Measurements from ENCODE around the gene C1orf159. TPM values are rescaled to one million over a fixed set of nuclear protein-coding genes. Genes with fewer than 3 reads are reported as not detected.
A peak's percentile ranks its signal among the peaks of the same experiment; 100 is the strongest.

The C1orf159 gene
- total RNA-seq (2014; rRNA removed; shearing (Covaris generic)) = 29.3 and 32.0 TPM in 2 replicates

DNA sequence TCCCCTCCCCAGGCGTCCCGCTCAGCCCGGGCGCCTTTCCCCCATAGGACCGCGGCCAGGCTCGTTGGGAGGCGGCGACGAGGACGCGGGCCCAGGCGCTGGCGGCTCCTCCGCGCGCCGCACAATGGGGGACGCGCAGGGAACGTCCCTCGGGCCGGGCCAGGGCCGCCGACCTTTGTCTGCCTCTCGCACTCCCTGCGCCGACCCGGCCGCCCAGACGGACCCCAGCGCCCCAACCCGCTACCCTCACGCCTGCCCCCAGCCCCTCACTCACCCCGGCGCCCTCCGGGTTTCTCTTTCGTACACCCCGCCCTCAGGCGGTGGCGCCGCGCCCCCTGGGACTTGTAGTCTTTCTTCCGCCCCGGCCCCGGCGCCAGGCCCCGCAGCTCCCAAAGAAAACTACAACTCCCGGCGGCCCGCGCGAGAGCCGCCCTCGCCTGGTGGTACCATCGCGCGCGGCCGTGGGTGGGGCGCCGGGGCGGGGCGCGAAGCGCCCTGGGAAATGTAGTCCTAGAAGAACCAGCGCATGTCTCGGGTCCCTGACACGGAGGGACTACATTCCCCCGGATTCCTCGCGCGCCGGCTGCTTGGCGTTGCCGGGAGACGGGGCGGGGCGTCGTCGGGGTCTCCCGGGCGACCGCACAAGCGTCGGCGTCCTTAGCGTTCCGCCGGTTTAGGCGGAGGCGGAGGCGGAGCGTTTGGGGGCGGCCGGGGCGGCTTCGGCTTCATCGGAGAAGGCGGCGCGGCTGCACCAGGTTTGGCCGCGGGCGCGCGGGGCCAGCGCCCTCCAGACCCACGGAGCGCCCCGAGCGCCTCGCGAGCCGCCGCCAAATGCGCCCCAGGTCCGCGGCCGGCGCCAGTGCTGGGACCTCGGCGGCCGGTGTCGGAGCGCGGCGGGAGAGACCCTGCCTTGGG, at the start of gene C1orf159:
TSS of gene C1orf159 (minus strand) at position 304 of the 915 bp plus-strand sequence. CDS start 24,546 bp downstream, outside the sequence.
- Histone ChIP-seq H3K4me3 (ENCODE audit: insufficient read depth, low read depth, low read length) (peak within 1 kb of the TSS; percentile 87), H3K36me3 (replicated peaks; ENCODE audit: control insufficient read depth, insufficient read depth, low read length) (no peaks in the 10 kb centered on the region; the same call in 1 of the 2 replicates), H3K27me3 (ENCODE audit: control insufficient read depth, insufficient read depth, low read length) (peaks cover 21% of the 10 kb centered on the region)
- peak; percentile 99 for DNase-seq

DNA sequence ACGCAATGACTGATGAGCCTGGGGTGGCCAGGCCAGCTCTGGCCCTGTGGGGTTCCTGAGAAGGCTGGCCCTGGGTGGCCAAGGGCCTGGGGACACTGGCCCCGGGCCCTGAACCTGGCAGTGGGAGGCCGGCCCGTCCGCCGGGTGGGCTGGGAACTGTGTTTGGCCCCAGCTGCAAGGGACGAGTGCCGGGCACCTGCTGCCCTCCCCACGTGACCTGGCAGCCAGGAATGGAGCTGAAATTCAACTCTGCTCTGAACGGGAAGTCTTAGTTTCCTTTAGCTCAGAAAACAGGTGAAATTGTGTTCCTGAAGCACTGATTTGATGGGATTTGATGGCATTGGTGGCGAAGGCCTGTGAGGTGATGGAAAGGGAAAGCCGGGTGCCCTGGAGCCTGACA, 49.6 kb upstream of the C1orf159 start:
- no peaks in the 10 kb centered on the region for H3K36me3 ChIP-seq (replicated peaks; ENCODE audit: control insufficient read depth, insufficient read depth, low read length)
- DNase-seq = no peak
- H3K4me3 ChIP-seq (ENCODE audit: insufficient read depth, low read depth, low read length) = no peak overlapping the region
- no peaks in the 10 kb centered on the region for H3K27me3 ChIP-seq (ENCODE audit: control insufficient read depth, insufficient read depth, low read length)

DNA sequence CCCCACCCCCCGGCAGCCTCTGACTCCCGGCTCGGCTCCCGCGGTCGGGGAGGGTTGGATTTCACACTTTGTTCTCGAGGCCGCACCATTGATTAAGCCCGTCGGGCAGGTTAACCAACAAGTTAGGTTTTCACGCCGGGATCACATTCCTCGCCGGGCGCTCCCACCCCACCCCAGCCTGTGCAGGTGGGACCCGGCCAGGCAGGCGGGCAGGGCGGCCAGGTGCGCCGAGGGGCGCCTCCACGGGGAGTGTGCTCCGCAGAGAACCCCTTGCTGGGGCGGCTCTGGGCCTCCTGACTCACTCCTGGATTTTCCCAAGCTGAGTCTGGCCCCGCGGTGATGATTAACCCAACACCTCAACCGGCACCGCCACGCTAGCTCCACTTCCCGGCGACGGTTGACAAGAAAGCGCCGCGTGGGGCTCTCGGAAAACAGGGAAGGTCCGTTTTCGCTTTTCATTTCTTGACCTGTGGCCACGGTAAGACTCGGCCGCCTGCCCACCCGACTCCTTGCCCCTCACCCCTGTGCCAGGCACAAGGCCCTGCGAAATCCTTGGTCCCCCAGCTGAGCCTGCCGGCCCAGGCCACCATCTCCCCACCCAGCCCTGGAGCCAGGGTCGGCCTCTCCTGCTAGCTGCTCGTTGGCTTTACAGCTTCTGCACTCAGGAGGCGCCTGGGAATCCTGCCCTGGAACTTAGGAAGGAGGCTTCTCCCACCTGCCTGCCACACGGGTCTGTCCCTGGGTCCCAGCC, 49.0 kb upstream of the C1orf159 start:
- Histone ChIP-seq H3K4me3 (ENCODE audit: insufficient read depth, low read depth, low read length) (no peak overlapping the region), H3K27me3 (ENCODE audit: control insufficient read depth, insufficient read depth, low read length) (no peaks in the 10 kb centered on the region), H3K36me3 (replicated peaks; ENCODE audit: control insufficient read depth, insufficient read depth, low read length) (no peaks in the 10 kb centered on the region)
- DNase-seq = peak; percentile 91

DNA sequence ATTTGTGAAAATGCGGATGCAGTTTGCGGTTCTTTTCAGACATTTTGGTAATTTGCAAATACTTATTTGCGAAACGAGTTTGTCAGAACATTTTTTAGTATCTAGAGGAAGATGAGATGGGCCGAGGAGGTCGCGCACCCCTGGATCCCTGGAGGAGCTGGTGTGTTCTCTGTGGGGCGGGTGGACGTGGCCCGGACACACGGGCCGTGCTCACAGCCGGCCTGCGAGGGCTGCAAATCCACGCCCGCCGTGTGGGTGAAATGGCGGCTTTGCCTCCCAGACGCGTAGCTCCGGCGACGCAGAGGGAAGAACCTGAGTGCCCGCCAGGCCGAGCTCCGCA, 48.4 kb upstream of the C1orf159 start:
- no peak for DNase-seq
- Histone ChIP-seq H3K27me3 (ENCODE audit: control insufficient read depth, insufficient read depth, low read length) (no peaks in the 10 kb centered on the region), H3K4me3 (ENCODE audit: insufficient read depth, low read depth, low read length) (no peak overlapping the region), H3K36me3 (replicated peaks; ENCODE audit: control insufficient read depth, insufficient read depth, low read length) (no peaks in the 10 kb centered on the region)

DNA sequence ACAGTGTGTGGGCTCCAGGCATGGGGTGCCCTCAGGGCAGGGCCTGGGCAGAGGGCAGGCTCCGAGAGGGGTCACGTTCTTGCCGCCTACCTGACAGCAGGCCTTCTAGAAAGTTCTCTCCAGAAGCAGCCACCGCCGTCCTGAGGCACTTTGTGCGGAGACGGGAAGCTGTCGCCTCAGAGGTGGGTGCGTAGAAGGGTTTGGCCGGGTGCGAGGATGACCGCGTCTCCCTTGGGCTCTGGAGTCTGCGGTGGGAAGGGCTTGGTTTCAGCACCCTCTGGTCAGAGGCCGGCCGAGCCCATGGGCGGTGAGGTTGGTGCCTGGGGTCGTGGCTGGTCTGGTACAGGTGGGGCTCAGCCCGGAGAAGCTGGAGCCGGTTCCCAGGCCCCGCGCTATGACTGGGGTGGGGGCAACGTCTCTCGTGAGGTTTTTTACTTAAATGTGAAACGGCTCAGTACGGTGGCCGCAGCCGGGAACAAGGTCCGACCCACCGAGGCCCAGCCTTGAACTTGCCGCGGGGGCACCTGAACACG, 47.7 kb upstream of the C1orf159 start:
- Histone ChIP-seq H3K4me3 (ENCODE audit: insufficient read depth, low read depth, low read length) (no peak overlapping the region), H3K36me3 (replicated peaks; ENCODE audit: control insufficient read depth, insufficient read depth, low read length) (no peaks in the 10 kb centered on the region), H3K27me3 (ENCODE audit: control insufficient read depth, insufficient read depth, low read length) (no peaks in the 10 kb centered on the region)
- peak; percentile 69 for DNase-seq

- no peaks in the 10 kb centered on the region for H3K27me3 ChIP-seq (ENCODE audit: control insufficient read depth, insufficient read depth, low read length)
Observed at GRCh38 chr1:1162597-1163537, 47.0 kb upstream of the C1orf159 start.

DNA sequence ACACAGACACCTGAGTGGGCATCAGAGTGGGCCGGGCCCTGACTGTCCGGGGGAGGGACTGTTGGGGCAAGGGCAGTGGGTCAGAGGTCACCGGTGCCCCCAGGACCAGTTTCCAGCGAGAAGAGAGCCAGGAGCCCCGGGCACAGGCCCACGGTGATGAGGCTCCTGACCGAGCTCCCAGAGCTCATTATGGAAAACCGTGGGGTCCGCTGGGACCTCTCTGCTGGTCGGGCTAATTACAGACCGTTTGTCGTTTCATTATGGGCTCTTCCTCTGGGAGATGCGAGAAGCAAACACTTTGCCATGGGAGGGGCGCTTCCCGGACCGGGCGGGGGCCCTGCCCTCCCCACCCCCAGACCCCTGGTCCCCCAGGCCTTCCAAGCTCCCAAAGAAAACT, 45.8 kb upstream of the C1orf159 start:
- Histone ChIP-seq H3K4me3 (ENCODE audit: insufficient read depth, low read depth, low read length) (no peak overlapping the region), H3K27me3 (ENCODE audit: control insufficient read depth, insufficient read depth, low read length) (no peaks in the 10 kb centered on the region; the same call in 1 of the 2 replicates), H3K36me3 (replicated peaks; ENCODE audit: control insufficient read depth, insufficient read depth, low read length) (no peaks in the 10 kb centered on the region)
- DNase-seq = peak; percentile 69

More at GRCh38 chr1:1162597-1163537, 47.0 kb upstream of the C1orf159 start:
- no peak for DNase-seq
- Histone ChIP-seq H3K4me3 (ENCODE audit: insufficient read depth, low read depth, low read length) (no peak overlapping the region; the same call in 1 of the 2 replicates), H3K36me3 (replicated peaks; ENCODE audit: control insufficient read depth, insufficient read depth, low read length) (no peaks in the 10 kb centered on the region)

DNA sequence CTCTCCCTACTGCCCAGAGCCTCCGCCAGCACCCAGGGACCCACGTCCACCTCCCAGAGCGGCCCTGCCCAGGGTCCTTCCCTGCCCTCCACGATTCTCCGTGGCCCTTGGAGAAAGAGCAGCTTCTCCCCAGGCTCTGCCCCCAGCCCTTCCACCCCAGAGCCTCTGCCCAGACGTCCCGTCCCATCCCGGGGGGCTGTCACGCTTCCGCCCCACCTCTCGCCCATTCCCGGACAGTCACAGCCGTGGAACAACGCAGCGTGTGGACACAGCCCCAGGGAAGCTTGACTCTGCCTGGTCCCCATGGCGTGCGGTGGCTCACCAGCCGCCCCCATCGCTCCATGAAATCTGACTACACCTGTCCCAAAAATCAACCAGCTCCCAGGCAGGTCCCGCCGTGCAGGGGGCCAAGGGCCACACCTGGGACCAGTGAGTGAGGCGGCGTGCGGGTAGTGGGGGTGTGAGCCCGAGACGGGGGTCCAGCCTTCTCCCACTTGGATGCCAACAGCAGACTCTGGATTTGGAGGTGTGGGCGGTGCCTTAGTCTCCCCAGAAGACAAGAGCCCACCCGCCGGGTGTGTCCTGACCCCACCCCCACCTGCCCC, 45.3 kb upstream of the C1orf159 start:
- Histone ChIP-seq H3K27me3 (ENCODE audit: control insufficient read depth, insufficient read depth, low read length) (no peaks in the 10 kb centered on the region; the same call in 1 of the 2 replicates), H3K4me3 (ENCODE audit: insufficient read depth, low read depth, low read length) (no peak overlapping the region), H3K36me3 (replicated peaks; ENCODE audit: control insufficient read depth, insufficient read depth, low read length) (no peaks in the 10 kb centered on the region)
- peak; percentile 64 for DNase-seq

DNA sequence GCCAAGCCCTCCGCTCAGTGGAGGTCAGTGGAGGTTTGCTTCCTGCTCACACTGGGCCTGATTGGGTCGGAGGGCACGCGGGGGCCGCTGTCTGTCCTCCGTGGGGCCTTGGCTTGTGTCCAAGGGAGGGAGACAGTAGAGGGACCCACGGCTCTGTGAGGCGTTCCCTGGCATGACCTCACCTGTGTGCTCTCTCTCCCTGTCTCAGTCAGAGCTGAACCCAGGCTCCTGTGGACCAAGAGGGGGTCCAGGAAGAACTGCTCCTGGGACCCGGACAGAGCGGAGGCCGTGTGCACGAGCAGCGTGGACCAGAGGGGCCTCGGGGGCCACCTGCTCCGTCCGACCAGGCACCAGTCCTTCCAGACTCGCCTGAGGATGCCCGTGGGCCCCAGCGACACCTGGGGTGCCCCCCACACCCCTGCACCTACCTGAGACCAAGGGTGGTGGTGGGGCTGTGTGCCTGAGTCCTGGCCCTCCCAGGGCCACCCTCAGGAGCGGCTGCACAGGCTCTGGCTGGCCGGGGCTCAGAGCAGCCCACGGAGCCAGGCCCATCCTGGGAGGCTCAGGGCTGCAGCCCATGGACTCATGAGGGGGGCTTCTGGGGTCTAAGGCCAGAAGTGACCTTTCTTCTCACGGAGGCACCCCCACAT, 44.5 kb upstream of the C1orf159 start:
- DNase-seq = no peak
- Histone ChIP-seq H3K36me3 (replicated peaks; ENCODE audit: control insufficient read depth, insufficient read depth, low read length) (no peaks in the 10 kb centered on the region), H3K27me3 (ENCODE audit: control insufficient read depth, insufficient read depth, low read length) (no peaks in the 10 kb centered on the region; the same call in 1 of the 2 replicates), H3K4me3 (ENCODE audit: insufficient read depth, low read depth, low read length) (no peak overlapping the region)

DNA sequence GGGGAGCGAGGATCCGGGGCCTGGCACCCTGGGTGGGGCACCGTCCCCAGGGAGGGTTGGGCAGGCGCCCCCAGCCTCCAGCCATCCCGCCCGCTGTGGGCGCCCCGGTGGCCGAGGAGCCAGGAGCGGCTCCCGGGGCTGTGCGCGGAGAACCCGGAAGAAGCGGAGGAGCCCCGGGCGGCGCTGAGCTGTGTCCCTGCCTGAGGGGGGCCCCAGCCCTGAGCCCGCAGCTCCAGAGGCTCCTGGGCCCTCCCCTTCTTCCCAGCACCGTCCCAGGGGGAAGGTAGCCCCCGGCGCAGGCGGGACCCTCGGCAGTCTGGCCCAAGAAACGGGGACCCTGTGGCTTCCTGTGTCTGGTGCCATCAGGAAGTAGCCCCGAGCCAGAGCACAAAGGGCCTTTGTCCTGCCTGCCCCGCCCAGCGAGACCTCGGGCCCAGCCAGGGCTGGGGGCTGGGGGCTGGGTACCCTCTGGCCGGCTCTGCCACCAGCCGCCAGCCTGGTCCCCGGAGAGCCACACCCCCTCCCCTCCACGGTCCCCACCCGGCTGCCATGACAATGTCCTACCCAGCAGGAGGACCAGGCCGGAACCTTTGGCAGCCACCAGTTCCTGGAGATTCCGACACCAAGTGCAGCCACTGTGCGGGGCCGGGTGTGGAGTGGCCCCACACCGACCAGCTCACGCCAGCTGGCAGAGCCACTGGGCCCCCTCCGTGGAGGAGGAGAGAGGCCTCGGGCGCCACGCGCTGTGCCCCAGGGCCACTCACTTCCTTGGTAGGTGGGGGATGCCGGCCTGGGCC, 42.2 kb upstream of the C1orf159 start:
- Histone ChIP-seq H3K4me3 (ENCODE audit: insufficient read depth, low read depth, low read length) (peak overlapping the region; percentile 43), H3K36me3 (replicated peaks; ENCODE audit: control insufficient read depth, insufficient read depth, low read length) (no peaks in the 10 kb centered on the region), H3K27me3 (ENCODE audit: control insufficient read depth, insufficient read depth, low read length) (no peaks in the 10 kb centered on the region; the same call in 1 of the 2 replicates)
- DNase-seq = peak; percentile 90

GRCh38 chr1:1157426-1157913, 41.6 kb upstream of the C1orf159 start:
- no peaks in the 10 kb centered on the region for H3K36me3 ChIP-seq (replicated peaks; ENCODE audit: control insufficient read depth, insufficient read depth, low read length)
- no peaks in the 10 kb centered on the region; the same call in 1 of the 2 replicates for H3K27me3 ChIP-seq (ENCODE audit: control insufficient read depth, insufficient read depth, low read length)
- peak overlapping the region; percentile 43 for H3K4me3 ChIP-seq (ENCODE audit: insufficient read depth, low read depth, low read length)
- DNase-seq = peak; percentile 98

- H3K4me3 ChIP-seq (ENCODE audit: insufficient read depth, low read depth, low read length) = peak overlapping the region; percentile 10; the same call in 1 of the 2 replicates
- H3K36me3 ChIP-seq (replicated peaks; ENCODE audit: control insufficient read depth, insufficient read depth, low read length) = no peaks in the 10 kb centered on the region
- DNase-seq = peak; percentile 85
- H3K27me3 ChIP-seq (ENCODE audit: control insufficient read depth, insufficient read depth, low read length) = no peaks in the 10 kb centered on the region; the same call in 1 of the 2 replicates
Observed at GRCh38 chr1:1157033-1157365, 41.1 kb upstream of the C1orf159 start.
